ENCODE data around the gene P2RX6. TPM values are rescaled to one million over a fixed set of nuclear protein-coding genes. Genes with fewer than 3 reads are reported as not detected.
"Not testable (repeated sequence)": the region's sequence is repeated elsewhere in the genome, so short reads cannot be mapped to it uniquely, and the experiment has no call there.

The P2RX6 gene
- total RNA-seq, 1 donor from 2014 or later, result 3.4 TPM

- no peak for DNase-seq (ENCODE audit: low spot score)
Measured at GRCh38 chr22:21052715-21053459, 37.9 kb downstream of the P2RX6 start.

DNA sequence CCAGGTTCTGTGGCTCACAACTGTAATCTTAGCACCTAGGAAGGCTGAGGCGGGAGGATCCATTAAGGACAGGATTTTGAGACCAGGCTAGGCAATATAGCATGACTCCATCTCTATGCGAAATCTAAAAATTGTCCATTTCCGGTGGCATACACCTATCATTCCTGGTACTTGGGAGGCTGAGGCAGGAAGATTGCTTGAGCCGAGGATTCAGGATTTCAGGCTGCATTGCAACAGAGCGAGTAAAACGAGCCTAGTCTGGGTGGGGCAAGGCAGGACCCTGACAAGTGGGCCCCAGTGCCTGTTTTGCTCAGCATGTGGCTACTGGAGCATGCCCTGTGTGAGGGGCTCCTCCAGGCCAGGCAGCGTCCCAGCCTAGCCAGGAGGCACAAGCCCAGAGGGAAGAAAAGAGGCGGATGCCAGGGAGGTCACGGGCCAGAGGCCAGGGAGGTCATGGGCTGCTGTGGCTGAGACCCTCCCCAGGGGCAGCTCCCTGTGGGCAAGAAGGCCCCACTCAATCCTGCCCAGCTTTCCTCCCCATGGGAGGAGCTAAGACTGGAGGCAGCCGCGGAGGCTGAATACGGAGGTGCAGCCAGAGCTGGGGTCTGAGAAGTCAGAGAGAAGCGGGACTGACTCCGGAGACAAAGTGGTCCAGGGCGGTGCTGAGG, 39.2 kb downstream of the P2RX6 start:
- DNase-seq (ENCODE audit: low spot score), result no peak

- DNase-seq (ENCODE audit: low spot score), result no peak
Measured at GRCh38 chr22:21054714-21055563, 40.0 kb downstream of the P2RX6 start.

DNA sequence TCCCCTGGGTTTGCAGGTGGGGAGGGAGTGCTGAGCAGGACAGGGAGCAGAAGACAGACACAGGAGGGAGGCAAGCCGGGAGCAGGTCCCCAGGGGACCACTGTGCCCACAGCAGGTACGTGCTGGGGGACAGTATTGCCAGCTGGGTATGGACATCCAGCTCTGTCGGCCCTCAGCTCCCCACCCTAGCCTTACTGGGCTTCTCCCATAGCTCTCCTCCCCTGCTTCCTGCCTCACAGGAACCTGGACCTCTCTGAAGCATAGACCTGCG, 40.5 kb downstream of the P2RX6 start:
- DNase-seq (ENCODE audit: low spot score), result no peak

DNA sequence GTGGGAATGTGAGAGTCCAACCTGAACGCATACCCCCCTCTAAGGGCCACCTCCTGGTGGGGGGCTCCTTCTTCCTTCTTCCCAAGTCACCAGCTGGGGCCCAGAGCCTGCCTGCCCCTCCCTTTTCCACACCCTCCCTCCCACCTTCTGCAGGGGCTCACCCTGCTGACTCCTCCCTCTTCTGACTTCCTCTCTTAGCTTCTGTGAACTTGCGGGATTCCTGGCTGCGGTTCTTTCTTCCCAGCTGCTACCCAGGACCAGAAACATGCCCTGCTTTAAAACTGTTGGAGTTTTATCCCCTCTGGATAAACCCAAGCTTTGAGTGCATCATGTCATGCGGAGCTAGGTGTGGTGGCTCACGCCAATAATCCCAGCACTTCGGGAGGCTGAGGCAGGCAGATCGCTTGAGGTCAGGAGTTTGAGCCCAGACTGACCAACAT, 40.9 kb downstream of the P2RX6 start:
- DNase-seq (ENCODE audit: low spot score), result no peak

DNA sequence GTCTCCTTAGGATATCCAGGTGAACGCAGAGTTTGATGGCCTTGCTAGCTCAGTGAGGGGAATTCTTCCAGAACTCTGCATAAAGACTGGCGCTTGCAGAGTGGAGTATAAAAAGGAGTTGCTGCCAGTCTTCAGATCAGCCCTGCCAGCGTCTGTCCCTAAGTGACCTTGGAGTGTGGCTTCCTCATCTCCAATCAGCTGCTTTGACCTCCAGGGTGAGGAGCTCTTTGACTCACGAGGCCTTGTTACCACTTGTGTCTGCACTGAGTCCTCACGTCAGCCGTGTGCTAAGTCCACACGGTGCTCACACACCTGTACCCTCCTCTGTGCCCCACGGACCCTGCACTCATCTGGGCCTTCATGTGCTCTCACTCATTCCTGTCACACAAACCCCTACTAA, 45.4 kb downstream of the P2RX6 start:
- DNase-seq (ENCODE audit: low spot score), result not testable (repeated sequence)

- DNase-seq (ENCODE audit: low spot score), result not testable (repeated sequence)
Measured at GRCh38 chr22:21061660-21062321, 46.8 kb downstream of the P2RX6 start.

DNA sequence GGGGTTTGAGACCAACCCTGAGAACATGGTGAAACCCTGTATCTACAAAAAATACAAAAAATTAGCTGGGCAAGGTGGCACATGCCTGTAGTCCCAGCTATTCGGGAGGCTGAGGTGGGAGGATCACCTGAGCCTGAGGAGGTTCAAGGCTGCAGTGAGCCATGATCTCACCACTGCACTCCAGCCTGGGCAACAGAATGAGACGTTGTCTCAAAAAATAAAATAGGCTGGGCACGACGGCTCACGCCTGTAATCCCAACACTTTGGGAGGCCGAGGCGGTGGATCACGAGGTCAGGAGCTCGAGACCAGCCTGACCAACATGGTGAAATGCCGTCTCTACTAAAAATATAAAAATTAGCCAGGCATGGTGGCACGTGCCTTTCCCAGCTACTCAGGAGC, 49.5 kb downstream of the P2RX6 start:
- not testable (repeated sequence) for DNase-seq (ENCODE audit: low spot score)

DNA sequence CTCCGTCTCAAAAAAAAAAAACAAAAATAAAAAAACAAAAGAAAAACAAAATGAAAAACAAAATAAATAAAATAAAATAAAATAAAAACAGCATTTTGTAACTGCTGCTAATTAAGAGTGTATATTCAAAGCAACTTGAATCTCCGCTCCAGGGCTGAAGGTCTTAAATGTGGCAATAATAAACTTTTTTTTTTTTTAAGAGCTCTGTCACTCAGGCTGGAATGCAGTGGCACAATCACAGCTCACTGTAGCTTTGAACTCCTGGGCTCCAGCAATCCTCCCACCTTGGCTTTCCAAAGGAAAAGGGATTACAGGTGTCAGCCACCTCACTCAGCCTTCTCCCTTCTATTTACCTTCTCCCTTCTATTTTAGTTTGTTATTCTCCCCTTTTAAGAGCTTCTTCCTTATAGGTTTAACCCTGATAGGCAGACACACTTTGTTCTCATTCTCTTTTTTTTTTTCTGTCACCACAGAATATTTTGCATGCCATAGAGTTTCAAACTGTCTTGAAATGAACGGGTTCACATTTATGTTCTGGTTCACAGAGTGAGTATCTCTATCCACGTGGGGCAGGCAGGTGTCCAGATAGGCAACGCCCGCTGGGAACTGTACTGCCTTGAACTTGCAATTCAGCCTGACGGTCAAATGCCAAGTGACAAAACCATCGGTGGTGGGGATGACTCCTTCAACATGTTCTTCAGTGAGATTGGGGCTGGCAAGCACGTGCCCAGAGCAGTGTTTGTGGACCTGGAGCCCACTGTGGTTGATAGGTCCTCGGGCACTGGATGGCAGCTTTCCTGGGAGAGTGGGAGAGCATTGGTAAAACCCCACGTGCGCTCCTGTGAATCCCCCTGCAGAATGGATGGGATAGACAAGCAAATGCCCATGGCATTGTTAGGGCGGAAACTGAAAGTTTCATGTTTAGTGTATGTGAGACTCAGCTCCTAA, 50.2 kb downstream of the P2RX6 start:
- no peak for DNase-seq (ENCODE audit: low spot score)

- DNase-seq (ENCODE audit: low spot score), result no peak
Measured at GRCh38 chr22:21067075-21067900, 52.3 kb downstream of the P2RX6 start.

- no peak for DNase-seq (ENCODE audit: low spot score)
Measured at GRCh38 chr22:21067901-21068680, 53.1 kb downstream of the P2RX6 start.

DNA sequence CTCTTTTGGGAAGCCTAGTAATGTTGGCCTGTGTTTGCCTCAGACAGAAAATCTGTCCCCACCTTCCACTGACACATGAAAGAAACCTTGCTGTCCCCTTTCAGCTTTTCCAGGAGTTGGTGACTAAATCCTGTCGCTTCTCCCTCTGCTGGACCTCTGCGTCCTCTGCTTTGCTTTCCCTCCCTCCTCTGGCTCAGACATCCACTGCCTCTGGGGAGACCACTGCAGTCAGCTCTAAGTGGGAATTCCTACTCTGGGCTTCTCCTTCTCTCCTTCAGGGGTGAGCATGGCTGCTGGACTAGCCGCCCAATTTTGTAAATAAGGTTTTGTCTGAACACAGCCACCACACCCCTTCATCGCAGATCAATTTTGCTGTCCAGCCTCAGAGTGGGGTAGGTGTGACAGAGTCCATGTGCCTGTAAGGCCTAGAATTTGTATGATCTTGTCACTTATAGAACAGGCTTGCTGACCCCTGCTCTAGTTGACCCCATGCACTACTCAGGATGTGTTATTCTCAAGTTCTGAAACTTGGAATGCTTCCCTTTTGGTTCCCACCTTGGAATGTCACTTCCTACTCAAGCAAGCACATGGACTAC, 53.8 kb downstream of the P2RX6 start:
- DNase-seq (ENCODE audit: low spot score), result no peak

- DNase-seq (ENCODE audit: low spot score), result no peak
Measured at GRCh38 chr22:21069375-21069774, 54.4 kb downstream of the P2RX6 start.

DNA sequence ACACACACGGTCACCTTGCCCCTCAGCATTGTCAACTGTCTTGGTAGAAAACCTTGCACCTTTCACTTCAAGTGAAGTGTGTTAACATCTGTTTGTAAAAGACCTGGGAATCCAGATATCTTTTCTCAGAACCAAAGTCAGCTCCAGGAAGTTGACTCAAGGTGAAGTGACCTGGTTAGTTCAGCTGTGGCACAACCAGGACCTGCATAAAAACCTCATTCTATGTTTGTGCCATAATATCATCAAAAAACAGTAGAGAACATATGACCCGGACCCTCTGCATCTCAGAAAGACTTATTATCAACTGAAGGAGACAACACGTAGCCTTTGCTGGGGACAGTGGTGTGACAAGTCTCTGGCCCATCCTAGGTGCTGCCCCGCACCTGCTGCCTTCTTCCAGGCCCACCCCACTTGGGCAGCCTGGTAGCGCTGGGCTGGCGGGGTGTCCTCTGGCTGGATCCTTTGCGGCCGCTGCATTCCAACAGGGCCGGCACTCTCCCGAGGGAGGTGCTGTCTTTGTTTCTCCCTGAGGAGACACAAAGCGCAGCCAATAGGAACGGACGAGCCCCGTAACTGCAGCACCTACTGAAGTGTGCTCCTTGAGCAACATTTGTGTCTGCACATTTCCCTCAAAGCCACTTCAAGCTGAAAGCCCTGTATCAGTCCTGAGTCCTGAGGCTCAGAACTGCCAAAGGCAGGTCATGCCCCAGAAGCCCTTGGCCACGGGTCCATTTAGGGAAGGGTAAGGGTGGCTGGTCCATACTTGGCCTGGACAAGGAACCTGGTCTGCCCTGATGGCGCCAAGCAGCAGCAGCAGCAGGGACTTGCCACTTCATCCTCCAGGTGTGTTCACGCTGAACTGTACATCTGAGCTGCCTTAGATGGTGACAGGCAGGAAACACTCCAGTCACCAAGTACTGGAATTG, 56.0 kb downstream of the P2RX6 start:
- no peak for DNase-seq (ENCODE audit: low spot score)

GRCh38 chr22:21071796-21072195, 56.8 kb downstream of the P2RX6 start:
- DNase-seq (ENCODE audit: low spot score), result not testable (repeated sequence)

DNA sequence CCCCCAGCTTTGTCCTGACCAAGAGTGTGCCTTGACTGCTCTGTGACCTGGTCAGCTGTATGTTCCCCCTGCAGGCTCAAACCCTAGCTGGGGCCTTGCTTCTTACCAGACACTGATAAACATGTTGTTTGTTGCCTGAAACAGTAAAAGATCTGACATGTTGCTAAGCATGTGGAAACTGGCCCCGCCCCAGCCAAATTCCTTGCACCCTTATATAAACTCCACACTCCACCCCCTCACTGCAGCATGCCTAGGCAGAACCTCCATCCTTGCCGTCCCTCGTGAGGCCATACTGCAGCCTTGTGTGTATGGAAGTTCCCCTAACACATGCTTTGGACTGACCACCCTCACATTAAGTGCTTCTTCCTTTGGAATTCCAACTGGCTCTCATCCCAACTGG, 58.1 kb downstream of the P2RX6 start:
- no peak for DNase-seq (ENCODE audit: low spot score)

GRCh38 chr22:21073482-21073881, 58.5 kb downstream of the P2RX6 start:
- DNase-seq (ENCODE audit: low spot score), result no peak

Data from umbilical cord (tissue), 2 donors.